ENCODE measurements around the gene DNAJB6. TPM values are rescaled to one million over a fixed set of nuclear protein-coding genes. Genes with fewer than 3 reads are reported as not detected.
A peak's percentile ranks its signal among the peaks of the same experiment; 100 is the strongest.

The DNAJB6 gene
- polyA plus RNA-seq, 3 donors, result 66.6 to 117 (median 116) TPM

DNA sequence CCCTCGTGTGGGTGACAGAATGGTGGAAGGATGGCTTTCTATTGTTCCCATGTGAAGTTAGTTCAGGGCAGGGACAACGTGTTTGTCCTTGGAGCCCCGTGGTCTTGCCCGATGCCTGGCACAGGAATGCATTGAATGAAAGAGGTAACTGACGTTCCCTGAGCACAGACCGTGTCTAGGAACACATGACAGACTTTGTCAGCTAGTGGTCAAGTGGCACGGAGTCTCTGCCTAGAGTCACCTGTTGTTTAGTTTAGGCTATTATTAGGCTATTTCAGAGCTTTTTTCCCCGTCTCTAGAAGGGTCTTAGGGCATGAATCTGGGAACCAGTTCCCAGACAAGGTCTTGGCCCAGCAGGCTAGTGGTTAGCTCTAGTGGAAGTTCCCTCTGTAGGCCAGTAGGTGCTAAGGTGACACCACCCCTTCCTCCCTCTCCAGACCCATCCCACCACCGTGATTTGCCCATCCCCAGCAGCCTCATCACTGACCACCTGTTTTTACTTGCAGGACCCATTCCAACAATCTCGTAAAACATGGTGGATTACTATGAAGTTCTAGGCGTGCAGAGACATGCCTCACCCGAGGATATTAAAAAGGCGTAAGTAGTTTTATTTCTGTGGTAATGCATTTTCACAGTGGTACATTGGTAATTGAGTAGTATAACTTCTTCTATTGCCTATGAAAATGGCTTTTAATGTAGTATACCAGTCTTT lies 21.4 kb downstream of the DNAJB6 start:
- H4K20me1 ChIP-seq (ENCODE audit: insufficient read depth, low read length), result peaks cover 100% of the 10 kb centered on the region
- no peak overlapping the region for H3K4me3 Mint-ChIP-seq
- peaks cover 34% of the 10 kb centered on the region for H3K4me1 Mint-ChIP-seq

GRCh38 chr7:157358753-157359096 lies 21.9 kb downstream of the DNAJB6 start:
- Histone ChIP-seq H3K4me1 (ENCODE audit: control insufficient read depth in 1 of 2, insufficient read depth in 2 of 2, low read length in 2 of 2) (peaks cover 2 to 18% of the 10 kb centered on the region in 2 donors), H3K4me2 (replicated peaks; ENCODE audit: extremely low read depth, low read length, poor library complexity, severe bottlenecking) (no peak overlapping the region), H3K4me3 (replicated peaks in 1 of 3; ENCODE audit: low read depth in 2 of 3, low read length in 3 of 3) (no peak overlapping the region), H3K36me3 (replicated peaks in 1 of 2; ENCODE audit: control insufficient read depth in 1 of 2, insufficient read depth in 2 of 2, low read length in 2 of 2) (peaks cover 49 to 63% of the 10 kb centered on the region in 2 donors), H4K20me1 (ENCODE audit: insufficient read depth, low read length) (peaks cover 100% of the 10 kb centered on the region), H3K27me3 (ENCODE audit: control insufficient read depth in 2 of 2, insufficient read depth in 2 of 2, low read length in 2 of 2) (no peaks in the 10 kb centered on the region), H3K27ac (ENCODE audit: low read depth in 1 of 2, low read length in 2 of 2) (no peak overlapping the region), H3K9me3 (replicated peaks in 1 of 2; ENCODE audit: control insufficient read depth in 1 of 2, insufficient read depth in 1 of 2, low read length in 2 of 2) (no peaks in the 10 kb centered on the region), H3K79me2 (ENCODE audit: insufficient read depth, low read length) (peaks cover 100% of the 10 kb centered on the region), H3K9ac (ENCODE audit: insufficient read depth, low read length, poor library complexity, severe bottlenecking) (no peak overlapping the region), H2AFZ (ENCODE audit: insufficient read depth, low read depth, low read length, poor library complexity, severe bottlenecking) (no peak overlapping the region)
- H3K4me3 Mint-ChIP-seq, result no peak overlapping the region
- WGBS (ENCODE audit: insufficient coverage), result 62% methylated on average over 3 of the region's 4 CpGs
- no peak for DNase-seq
- no peaks in the 10 kb centered on the region for H3K27me3 Mint-ChIP-seq (ENCODE audit: low read depth in 3 of 3)
- TF ChIP-seq, protein P1, sequence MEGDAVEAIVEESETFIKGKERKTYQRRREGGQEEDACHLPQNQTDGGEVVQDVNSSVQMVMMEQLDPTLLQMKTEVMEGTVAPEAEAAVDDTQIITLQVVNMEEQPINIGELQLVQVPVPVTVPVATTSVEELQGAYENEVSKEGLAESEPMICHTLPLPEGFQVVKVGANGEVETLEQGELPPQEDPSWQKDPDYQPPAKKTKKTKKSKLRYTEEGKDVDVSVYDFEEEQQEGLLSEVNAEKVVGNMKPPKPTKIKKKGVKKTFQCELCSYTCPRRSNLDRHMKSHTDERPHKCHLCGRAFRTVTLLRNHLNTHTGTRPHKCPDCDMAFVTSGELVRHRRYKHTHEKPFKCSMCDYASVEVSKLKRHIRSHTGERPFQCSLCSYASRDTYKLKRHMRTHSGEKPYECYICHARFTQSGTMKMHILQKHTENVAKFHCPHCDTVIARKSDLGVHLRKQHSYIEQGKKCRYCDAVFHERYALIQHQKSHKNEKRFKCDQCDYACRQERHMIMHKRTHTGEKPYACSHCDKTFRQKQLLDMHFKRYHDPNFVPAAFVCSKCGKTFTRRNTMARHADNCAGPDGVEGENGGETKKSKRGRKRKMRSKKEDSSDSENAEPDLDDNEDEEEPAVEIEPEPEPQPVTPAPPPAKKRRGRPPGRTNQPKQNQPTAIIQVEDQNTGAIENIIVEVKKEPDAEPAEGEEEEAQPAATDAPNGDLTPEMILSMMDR (IDR thresholded peaks at IDR 0.05), result no peak
- peaks cover 29% of the 10 kb centered on the region for H3K4me1 Mint-ChIP-seq
- peaks cover 0 to 1% (median 0%) of the 10 kb centered on the region in 7 donors for H3K9me3 Mint-ChIP-seq
- intact Hi-C loops (cut with micrococcal nuclease), result no loop called here
- H3K36me3 Mint-ChIP-seq, result peaks cover 68 to 72% of the 10 kb centered on the region in 2 donors
- H3K27ac Mint-ChIP-seq, result peak overlapping the region in 1 of 7 donors; percentile 63

More for the DNA sequence above, 21.4 kb downstream of the DNAJB6 start:
- Mint-ChIP-seq H3K27ac (peak overlapping the region in 5 of 7 donors; percentile 19 to 85 (median 75)), H3K27me3 (ENCODE audit: low read depth in 3 of 3) (no peaks in the 10 kb centered on the region), H3K36me3 (peaks cover 62 to 67% of the 10 kb centered on the region in 2 donors), H3K9me3 (peaks cover 0 to 1% (median 0%) of the 10 kb centered on the region in 7 donors)
- WGBS (ENCODE audit: insufficient coverage), result 98% methylated on average over 6 of the region's 13 CpGs
- no peak overlapping the region for H3K4me3 ChIP-seq (replicated peaks in 1 of 3; ENCODE audit: low read depth in 2 of 3, low read length in 3 of 3)
- DNase-seq, result no peak
- H3K9me3 ChIP-seq (replicated peaks in 1 of 2; ENCODE audit: control insufficient read depth in 1 of 2, insufficient read depth in 1 of 2, low read length in 2 of 2), result no peaks in the 10 kb centered on the region
- H3K4me1 ChIP-seq (ENCODE audit: control insufficient read depth in 1 of 2, insufficient read depth in 2 of 2, low read length in 2 of 2), result peaks cover 5 to 24% of the 10 kb centered on the region in 2 donors
- H2AFZ ChIP-seq (ENCODE audit: insufficient read depth, low read depth, low read length, poor library complexity, severe bottlenecking), result no peak overlapping the region
- no peak overlapping the region for H3K4me2 ChIP-seq (replicated peaks; ENCODE audit: extremely low read depth, low read length, poor library complexity, severe bottlenecking)
- TF ChIP-seq, protein P1 (IDR thresholded peaks at IDR 0.05), result no peak
- intact Hi-C loops (cut with micrococcal nuclease), result no loop called here
- H3K27me3 ChIP-seq (ENCODE audit: control insufficient read depth in 2 of 2, insufficient read depth in 2 of 2, low read length in 2 of 2), result no peaks in the 10 kb centered on the region
- H3K9ac ChIP-seq (ENCODE audit: insufficient read depth, low read length, poor library complexity, severe bottlenecking), result no peak overlapping the region
- H3K79me2 ChIP-seq (ENCODE audit: insufficient read depth, low read length), result peaks cover 100% of the 10 kb centered on the region
- peak overlapping the region in 1 of 2 donors; percentile 53 for H3K27ac ChIP-seq (ENCODE audit: low read depth in 1 of 2, low read length in 2 of 2)
- H3K36me3 ChIP-seq (replicated peaks in 1 of 2; ENCODE audit: control insufficient read depth in 1 of 2, insufficient read depth in 2 of 2, low read length in 2 of 2), result peaks cover 44 to 58% of the 10 kb centered on the region in 2 donors
